BE2C (cell line): ENCODE data around the gene UNC5B.

Experiments used
- DNase-seq: peaks from one replicate; pipeline ENCODE4 v3.0.0-alpha.2; 2020
- H3K27me3 ChIP-seq: fragments of 250-450 bp; sonication (Bioruptor Pico); 2 replicates; pipeline ENCODE4 v1.5.1; 2020; ENCODE audit warnings: mild to moderate bottlenecking
- H3K36me3 ChIP-seq: fragments of 250-450 bp; sonication (Bioruptor Pico); 2 replicates; pipeline ENCODE4 v1.5.1; 2020; ENCODE audit warnings: mild to moderate bottlenecking
- H3K4me1 ChIP-seq: fragments of 250-450 bp; sonication (Bioruptor Pico); 2 replicates; pipeline ENCODE4 v1.5.1; 2020
- H3K4me3 ChIP-seq: 2 replicates; pipeline ENCODE4 v1.5.1; 2011; ENCODE audit warnings: low read depth, low read length
- H3K9me3 ChIP-seq: fragments of 250-450 bp; sonication (Bioruptor Pico); 2 replicates; pipeline ENCODE4 v1.5.1; 2020
- TF ChIP-seq, protein P1 (sequence below): IDR thresholded peaks from 2 replicates; pipeline ENCODE4 v1.5.1; 2012; ENCODE audit warnings: mild to moderate bottlenecking, low read depth, low read length

UNC5B gene

DNA sequence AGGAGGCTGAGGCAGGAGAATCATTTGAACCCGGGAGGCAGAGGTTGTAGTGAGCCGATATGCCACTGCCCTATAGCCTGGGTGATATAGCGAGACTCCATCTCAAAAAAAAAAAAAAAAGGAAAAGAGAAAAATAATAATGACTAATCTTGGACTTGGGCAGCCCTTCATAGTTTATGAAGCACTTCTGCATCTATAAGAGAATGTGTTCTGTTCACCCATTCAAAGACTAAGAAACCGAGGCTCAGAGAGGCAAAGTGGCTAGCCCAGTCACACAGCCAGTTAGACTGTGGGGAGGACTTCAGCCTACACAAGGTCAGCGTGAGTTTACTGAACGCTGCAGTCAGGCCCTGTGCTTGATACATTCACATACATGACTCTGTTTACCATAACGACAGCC is 46.9 kb downstream of the UNC5B start:
- Histone ChIP-seq H3K36me3 (peaks cover 32% of the 10 kb centered on the region), H3K27me3 (no peaks in the 10 kb centered on the region), H3K9me3 (no peaks in the 10 kb centered on the region), H3K4me3 (no peak overlapping the region), H3K4me1 (peaks cover 80% of the 10 kb centered on the region)
- TF ChIP-seq, protein P1, sequence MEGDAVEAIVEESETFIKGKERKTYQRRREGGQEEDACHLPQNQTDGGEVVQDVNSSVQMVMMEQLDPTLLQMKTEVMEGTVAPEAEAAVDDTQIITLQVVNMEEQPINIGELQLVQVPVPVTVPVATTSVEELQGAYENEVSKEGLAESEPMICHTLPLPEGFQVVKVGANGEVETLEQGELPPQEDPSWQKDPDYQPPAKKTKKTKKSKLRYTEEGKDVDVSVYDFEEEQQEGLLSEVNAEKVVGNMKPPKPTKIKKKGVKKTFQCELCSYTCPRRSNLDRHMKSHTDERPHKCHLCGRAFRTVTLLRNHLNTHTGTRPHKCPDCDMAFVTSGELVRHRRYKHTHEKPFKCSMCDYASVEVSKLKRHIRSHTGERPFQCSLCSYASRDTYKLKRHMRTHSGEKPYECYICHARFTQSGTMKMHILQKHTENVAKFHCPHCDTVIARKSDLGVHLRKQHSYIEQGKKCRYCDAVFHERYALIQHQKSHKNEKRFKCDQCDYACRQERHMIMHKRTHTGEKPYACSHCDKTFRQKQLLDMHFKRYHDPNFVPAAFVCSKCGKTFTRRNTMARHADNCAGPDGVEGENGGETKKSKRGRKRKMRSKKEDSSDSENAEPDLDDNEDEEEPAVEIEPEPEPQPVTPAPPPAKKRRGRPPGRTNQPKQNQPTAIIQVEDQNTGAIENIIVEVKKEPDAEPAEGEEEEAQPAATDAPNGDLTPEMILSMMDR: no peak
- no peak for DNase-seq

DNA sequence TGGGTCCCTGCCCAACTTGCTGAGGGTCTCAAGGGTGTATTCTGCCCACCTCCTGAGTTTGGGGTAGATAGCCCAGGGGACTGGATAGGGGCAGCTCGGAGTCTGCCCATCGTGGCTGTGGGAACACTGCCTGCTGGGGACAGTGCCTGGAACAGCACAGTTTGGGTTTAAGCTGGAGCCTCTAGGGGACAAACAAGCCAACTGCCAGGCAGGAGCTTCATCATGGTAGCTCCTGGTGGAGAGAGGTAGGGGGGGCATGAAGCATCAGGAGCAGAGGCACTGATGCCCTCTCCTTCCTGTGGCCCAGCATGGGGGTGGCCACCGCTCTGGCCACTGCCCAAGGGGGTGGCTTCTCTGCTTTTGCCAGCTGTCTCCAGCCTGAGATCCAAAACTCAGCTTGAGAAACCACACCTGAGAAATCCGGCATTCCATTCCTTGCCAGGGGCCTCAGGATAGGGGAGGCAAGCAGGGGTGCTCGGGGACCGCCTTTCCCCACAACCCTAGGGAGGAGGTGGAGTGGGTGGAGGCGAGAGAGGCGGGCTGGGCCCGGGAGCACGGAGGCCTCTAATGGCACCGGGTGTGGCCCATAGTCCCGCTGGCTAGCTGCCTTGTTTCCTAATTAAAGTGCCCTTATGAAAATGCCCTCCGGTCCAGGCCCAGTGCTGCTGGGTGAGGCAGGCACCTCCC is 47.6 kb downstream of the UNC5B start:
- Histone ChIP-seq H3K36me3 (peaks cover 32% of the 10 kb centered on the region), H3K4me3 (no peak overlapping the region; the same call in 1 of the 2 replicates), H3K9me3 (no peaks in the 10 kb centered on the region), H3K4me1 (peaks cover 77% of the 10 kb centered on the region), H3K27me3 (no peaks in the 10 kb centered on the region)
- no peak for DNase-seq
- TF ChIP-seq, protein P1: peak; percentile 19; the same call in 1 of the 2 replicates

DNA sequence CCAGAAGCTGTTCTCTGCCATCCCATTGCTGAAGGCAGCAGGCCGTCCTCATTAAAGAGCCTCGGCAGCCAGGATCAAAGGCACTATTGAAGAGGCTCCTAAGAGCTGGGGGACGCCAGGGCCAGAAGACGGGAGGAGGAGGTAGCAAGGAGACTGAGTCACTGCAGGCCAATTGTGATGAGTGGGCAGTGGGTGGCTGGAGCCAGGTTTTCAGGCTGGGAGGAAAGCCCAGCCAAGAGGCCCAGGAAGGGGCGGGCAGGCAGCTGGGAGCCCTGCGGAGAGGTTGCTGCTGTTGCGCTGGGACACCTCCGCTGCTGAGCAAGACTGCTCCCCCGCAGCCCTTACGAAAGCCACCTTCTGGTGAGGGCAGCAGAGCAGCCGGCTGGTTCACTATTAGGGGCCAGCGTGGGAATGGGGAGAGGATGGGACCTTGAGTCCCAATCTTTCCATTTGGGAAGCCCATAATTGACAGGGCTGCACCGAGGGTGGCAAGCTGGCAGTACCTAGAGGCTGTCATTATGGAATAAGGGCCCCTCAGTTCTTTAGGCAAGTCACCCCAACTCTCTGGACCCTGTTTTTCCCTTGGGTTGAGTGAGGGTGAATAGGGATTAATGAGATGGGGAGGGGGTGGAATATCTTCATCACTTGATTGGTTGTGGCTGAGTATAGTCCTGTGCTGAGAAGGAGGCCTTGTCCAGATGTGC is 48.4 kb downstream of the UNC5B start:
- H3K27me3 ChIP-seq: no peaks in the 10 kb centered on the region
- H3K4me3 ChIP-seq: no peak overlapping the region
- no peaks in the 10 kb centered on the region for H3K9me3 ChIP-seq
- TF ChIP-seq, protein P1: 0 out of 2 replicates have a peak, but pooled peaks have one; percentile 6
- peaks cover 32% of the 10 kb centered on the region for H3K36me3 ChIP-seq
- peaks cover 79% of the 10 kb centered on the region for H3K4me1 ChIP-seq
- DNase-seq: peak; percentile 57

DNA sequence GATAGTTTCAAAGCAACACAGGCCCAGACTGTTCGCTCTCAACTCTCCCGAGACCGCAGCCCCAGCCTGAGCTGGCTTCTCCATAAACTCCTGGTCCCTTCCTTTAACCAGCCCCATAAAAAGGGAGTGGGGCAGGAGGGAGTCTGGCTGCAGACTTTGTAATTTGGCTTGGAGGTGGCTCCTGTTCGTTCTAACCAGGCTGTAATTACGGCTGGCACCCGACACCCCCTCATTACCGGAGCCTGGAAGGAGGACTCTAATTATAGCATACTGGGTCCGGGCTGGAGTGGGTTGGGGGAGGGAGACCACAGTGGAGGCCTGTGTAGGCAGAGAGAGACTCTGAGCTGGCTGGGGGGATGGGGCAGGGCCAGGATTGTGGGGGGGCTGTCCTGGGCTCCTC is 49.7 kb downstream of the UNC5B start:
- H3K9me3 ChIP-seq: no peaks in the 10 kb centered on the region
- no peak overlapping the region for H3K4me3 ChIP-seq
- no peaks in the 10 kb centered on the region for H3K27me3 ChIP-seq
- H3K4me1 ChIP-seq: peaks cover 83% of the 10 kb centered on the region
- DNase-seq: no peak
- TF ChIP-seq, protein P1: no peak
- H3K36me3 ChIP-seq: peaks cover 28% of the 10 kb centered on the region

DNA sequence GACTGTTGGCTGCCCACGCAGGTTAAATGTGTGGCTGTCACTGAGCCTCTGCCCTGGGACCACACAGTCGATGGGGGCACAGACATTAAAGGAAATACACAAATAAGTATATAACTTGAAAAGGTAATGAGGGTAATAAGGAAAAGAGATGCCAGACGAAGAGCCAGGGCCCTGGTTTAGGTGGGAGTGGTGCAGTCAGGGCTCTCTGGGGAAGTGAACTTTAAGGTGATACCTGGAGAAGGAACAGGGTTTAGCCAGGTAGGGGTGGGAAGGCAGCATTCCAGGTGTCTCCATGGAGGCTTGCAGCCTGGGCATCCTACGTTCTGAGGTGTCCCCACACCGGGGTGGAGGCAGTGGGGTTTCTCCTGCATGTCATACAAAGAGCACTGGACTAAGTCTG is 50.4 kb downstream of the UNC5B start:
- TF ChIP-seq, protein P1: no peak
- no peaks in the 10 kb centered on the region for H3K27me3 ChIP-seq
- no peak for DNase-seq
- H3K9me3 ChIP-seq: no peaks in the 10 kb centered on the region
- no peak overlapping the region for H3K4me3 ChIP-seq
- peaks cover 86% of the 10 kb centered on the region for H3K4me1 ChIP-seq
- peaks cover 28% of the 10 kb centered on the region for H3K36me3 ChIP-seq

DNA sequence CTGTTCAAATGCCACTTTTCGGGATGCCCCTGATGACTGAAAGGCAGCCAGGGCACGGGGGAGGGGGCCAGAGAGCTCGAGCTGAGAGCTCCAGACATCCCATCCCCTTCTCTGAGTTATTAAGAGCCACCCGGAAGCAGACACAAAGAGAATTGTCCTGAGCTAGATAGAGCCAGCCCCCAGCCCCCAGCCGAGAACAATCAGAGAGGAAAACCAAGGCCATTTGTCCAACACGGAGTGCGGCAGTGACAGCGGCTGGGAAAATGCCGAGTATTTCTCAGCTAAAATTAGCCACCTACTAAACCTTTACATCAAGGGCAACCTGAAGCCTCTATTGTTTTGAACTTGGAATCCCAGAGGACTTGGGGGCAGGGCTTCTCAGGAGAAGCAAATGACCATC is 51.0 kb downstream of the UNC5B start:
- H3K9me3 ChIP-seq: no peaks in the 10 kb centered on the region
- H3K4me3 ChIP-seq: no peak overlapping the region
- peaks cover 24% of the 10 kb centered on the region for H3K36me3 ChIP-seq
- TF ChIP-seq, protein P1: no peak
- H3K27me3 ChIP-seq: no peaks in the 10 kb centered on the region
- peaks cover 89% of the 10 kb centered on the region for H3K4me1 ChIP-seq
- peak; percentile 62 for DNase-seq
